ENCODE results near the gene PPP4R4. TPM values are rescaled to one million over a fixed set of nuclear protein-coding genes. Genes with fewer than 3 reads are reported as not detected.
A peak's percentile ranks its signal among the peaks of the same experiment; 100 is the strongest.

The PPP4R4 gene
- total RNA-seq, 1 donor from 2014 or later = 0.18 TPM

DNA sequence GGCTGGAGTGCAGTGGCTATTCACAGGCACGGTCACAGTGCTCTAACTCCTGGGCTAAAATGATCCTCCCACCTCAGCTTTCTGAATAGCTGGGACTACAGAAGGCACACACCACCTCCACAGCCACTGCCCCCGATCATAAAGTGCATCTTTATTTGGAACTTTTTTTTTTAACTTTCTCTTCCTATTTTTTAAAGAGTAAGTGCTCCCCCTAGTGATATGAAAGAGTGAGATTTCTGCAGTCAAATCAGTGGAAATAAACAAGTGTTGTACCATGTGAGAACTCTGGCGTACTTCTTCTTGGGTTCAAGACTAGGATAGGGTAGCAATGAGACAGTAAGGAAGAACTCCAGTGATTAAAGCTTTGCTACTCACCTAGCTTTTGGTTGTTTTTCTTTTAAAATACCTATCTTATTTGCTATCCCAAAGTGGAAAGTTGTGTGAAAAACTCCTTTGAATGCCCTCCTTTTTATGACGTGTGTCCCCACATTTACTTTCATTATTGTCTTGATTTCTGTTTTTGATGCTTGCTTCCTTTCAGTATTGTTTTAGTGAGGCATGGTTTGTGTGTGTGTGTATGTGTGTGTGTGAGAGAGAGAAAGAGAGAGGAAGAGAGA, 6.6 kb downstream of the PPP4R4 start:
- no peak overlapping the region for H3K4me3 Mint-ChIP-seq (ENCODE audit: unreplicated experiment)
- no peaks in the 10 kb centered on the region for H3K9me3 Mint-ChIP-seq (ENCODE audit: unreplicated experiment)
- H3K36me3 Mint-ChIP-seq (ENCODE audit: low read depth, unreplicated experiment) = no peaks in the 10 kb centered on the region
- no peak for DNase-seq (ENCODE audit: low spot score)
- H3K4me1 Mint-ChIP-seq (ENCODE audit: unreplicated experiment) = no peaks in the 10 kb centered on the region
- H3K27ac Mint-ChIP-seq (ENCODE audit: unreplicated experiment) = no peak overlapping the region
- TF ChIP-seq, protein P1, sequence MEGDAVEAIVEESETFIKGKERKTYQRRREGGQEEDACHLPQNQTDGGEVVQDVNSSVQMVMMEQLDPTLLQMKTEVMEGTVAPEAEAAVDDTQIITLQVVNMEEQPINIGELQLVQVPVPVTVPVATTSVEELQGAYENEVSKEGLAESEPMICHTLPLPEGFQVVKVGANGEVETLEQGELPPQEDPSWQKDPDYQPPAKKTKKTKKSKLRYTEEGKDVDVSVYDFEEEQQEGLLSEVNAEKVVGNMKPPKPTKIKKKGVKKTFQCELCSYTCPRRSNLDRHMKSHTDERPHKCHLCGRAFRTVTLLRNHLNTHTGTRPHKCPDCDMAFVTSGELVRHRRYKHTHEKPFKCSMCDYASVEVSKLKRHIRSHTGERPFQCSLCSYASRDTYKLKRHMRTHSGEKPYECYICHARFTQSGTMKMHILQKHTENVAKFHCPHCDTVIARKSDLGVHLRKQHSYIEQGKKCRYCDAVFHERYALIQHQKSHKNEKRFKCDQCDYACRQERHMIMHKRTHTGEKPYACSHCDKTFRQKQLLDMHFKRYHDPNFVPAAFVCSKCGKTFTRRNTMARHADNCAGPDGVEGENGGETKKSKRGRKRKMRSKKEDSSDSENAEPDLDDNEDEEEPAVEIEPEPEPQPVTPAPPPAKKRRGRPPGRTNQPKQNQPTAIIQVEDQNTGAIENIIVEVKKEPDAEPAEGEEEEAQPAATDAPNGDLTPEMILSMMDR (IDR thresholded peaks at IDR 0.05; ENCODE audit: unreplicated experiment) = peak; percentile 48
- H3K27me3 Mint-ChIP-seq (ENCODE audit: unreplicated experiment) = peaks cover 3% of the 10 kb centered on the region

DNA sequence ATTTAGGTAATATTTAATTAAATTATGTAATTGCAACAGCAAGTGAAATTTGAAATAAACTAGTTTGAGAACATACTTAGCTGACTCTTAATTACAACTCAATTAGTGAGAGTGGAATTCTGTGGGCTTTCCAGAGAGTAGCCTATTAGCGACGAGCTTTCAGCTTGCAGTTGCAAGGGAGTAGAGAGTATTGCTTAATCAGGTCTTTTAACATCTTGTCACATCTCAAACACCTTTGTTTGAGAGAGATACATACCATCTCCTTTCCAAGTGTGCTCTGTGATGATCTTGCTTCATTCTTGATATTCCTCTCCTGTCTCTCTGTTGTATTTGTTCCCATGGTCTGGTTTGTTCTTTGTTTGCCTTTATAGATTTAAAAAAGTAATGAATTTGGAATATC, 7.7 kb downstream of the PPP4R4 start:
- no peaks in the 10 kb centered on the region for H3K36me3 Mint-ChIP-seq (ENCODE audit: low read depth, unreplicated experiment)
- H3K4me3 Mint-ChIP-seq (ENCODE audit: unreplicated experiment) = no peak overlapping the region
- H3K27me3 Mint-ChIP-seq (ENCODE audit: unreplicated experiment) = no peaks in the 10 kb centered on the region
- DNase-seq (ENCODE audit: low spot score) = no peak
- TF ChIP-seq, protein P1 (IDR thresholded peaks at IDR 0.05; ENCODE audit: unreplicated experiment) = no peak
- H3K27ac Mint-ChIP-seq (ENCODE audit: unreplicated experiment) = no peak overlapping the region
- no peaks in the 10 kb centered on the region for H3K9me3 Mint-ChIP-seq (ENCODE audit: unreplicated experiment)
- no peaks in the 10 kb centered on the region for H3K4me1 Mint-ChIP-seq (ENCODE audit: unreplicated experiment)

DNA sequence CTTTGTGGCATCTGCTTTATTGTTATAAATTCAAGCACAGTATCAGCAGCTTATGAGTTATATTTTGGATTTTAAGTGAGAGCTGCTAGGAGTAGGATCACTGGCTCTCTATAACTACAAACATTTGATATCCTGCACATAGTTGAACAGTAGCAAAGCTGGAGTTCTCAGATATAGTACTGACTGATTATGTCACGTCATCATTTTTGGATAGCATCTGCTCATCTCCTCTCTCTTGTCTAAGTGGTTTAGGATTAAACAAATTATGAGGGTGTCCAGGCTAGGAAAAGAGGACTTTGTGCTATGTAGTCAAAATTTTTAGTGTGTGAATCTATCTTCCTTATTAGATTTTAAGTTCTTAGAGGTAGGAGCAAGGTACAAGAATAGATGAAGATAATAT, 18.4 kb downstream of the PPP4R4 start:
- Mint-ChIP-seq H3K9me3 (ENCODE audit: unreplicated experiment) (no peaks in the 10 kb centered on the region), H3K4me1 (ENCODE audit: unreplicated experiment) (no peaks in the 10 kb centered on the region), H3K4me3 (ENCODE audit: unreplicated experiment) (no peak overlapping the region), H3K27me3 (ENCODE audit: unreplicated experiment) (no peaks in the 10 kb centered on the region), H3K36me3 (ENCODE audit: low read depth, unreplicated experiment) (no peaks in the 10 kb centered on the region), H3K27ac (ENCODE audit: unreplicated experiment) (no peak overlapping the region)
- TF ChIP-seq, protein P1 (IDR thresholded peaks at IDR 0.05; ENCODE audit: unreplicated experiment) = no peak
- DNase-seq (ENCODE audit: low spot score) = no peak

DNA sequence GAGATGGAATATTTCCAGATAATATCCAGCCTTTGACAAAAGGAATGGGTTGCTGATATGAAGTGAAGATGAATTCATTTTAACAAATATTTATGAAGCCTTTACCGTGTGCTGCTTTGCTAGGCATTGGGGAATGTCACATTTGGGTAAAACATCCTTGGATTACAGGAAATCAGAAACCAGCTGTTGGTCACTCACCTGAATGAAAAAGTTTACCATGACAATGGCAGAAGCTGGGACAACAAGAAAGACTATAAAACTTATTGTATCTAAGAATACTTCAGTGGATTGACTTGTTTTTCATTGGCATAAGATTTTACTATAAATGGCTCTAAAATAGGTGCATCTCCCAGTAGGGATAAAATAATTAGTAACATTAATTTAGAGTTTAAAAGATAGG, 19.7 kb downstream of the PPP4R4 start:
- Mint-ChIP-seq H3K4me1 (ENCODE audit: unreplicated experiment) (no peaks in the 10 kb centered on the region), H3K9me3 (ENCODE audit: unreplicated experiment) (no peaks in the 10 kb centered on the region), H3K36me3 (ENCODE audit: low read depth, unreplicated experiment) (no peaks in the 10 kb centered on the region), H3K4me3 (ENCODE audit: unreplicated experiment) (no peak overlapping the region), H3K27me3 (ENCODE audit: unreplicated experiment) (no peaks in the 10 kb centered on the region), H3K27ac (ENCODE audit: unreplicated experiment) (no peak overlapping the region)
- TF ChIP-seq, protein P1 (IDR thresholded peaks at IDR 0.05; ENCODE audit: unreplicated experiment) = no peak
- DNase-seq (ENCODE audit: low spot score) = no peak

DNA sequence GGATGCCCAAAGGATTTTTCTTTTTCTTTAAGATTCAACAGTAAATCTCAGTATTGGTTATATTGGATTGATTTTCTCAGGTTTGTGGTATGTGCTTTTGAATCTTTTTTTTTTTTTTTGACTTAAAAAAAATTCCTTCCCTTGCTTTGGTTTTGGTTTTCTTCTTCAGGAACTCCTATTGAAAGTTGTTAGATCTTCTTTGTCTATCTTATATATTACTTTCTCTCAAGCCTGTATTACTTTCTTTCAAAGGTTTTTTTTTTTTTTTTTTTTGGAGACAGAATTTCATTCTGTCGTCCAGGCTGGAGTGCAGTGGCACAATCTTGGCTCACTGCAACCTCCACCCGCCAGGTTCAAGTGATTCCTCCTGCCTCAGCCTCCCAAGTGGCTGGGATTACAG, 21.9 kb downstream of the PPP4R4 start:
- Mint-ChIP-seq H3K4me1 (ENCODE audit: unreplicated experiment) (no peaks in the 10 kb centered on the region), H3K36me3 (ENCODE audit: low read depth, unreplicated experiment) (no peaks in the 10 kb centered on the region)

More for the DNA sequence above, 21.9 kb downstream of the PPP4R4 start:
- Mint-ChIP-seq H3K4me3 (ENCODE audit: unreplicated experiment) (no peak overlapping the region), H3K27ac (ENCODE audit: unreplicated experiment) (no peak overlapping the region), H3K9me3 (ENCODE audit: unreplicated experiment) (no peaks in the 10 kb centered on the region), H3K27me3 (ENCODE audit: unreplicated experiment) (no peaks in the 10 kb centered on the region)
- DNase-seq (ENCODE audit: low spot score) = no peak
- TF ChIP-seq, protein P1 (IDR thresholded peaks at IDR 0.05; ENCODE audit: unreplicated experiment) = no peak
